Stimulated activated CD8-positive, alpha-beta memory T cell treated with anti-CD3 and anti-CD28 coated beads, Interleukin-15, amount 100 ng/mL, for 4 hours (primary cell): ENCODE results near the gene LDLRAD4.
"Not testable (repeated sequence)": the region's sequence is repeated elsewhere in the genome, so short reads cannot be mapped to it uniquely, and the experiment has no call there.

Experiments
- DNase-seq, 2 donors: peaks; one replicate each; pipeline ENCODE4 v3.0.0-alpha.2; 2020; ENCODE audit warnings: low read depth in 2 of 2

LDLRAD4 gene

GRCh38 chr18:13335903-13336302 is 117.3 kb downstream of the LDLRAD4 start:
- DNase-seq, result no peak

- DNase-seq, result no peak
These were observed 118.3 kb downstream of the LDLRAD4 start for GRCh38 chr18:13336841-13337240.

- no peak for DNase-seq
These were observed 118.8 kb downstream of the LDLRAD4 start for GRCh38 chr18:13337369-13337768.

- DNase-seq, result no peak
These were observed 119.8 kb downstream of the LDLRAD4 start for GRCh38 chr18:13338318-13338717.

GRCh38 chr18:13339653-13340052 is 121.1 kb downstream of the LDLRAD4 start:
- DNase-seq, result no peak

GRCh38 chr18:13346449-13346848 is 127.9 kb downstream of the LDLRAD4 start:
- DNase-seq, result not testable (repeated sequence)

- DNase-seq, result no peak
These were observed 134.7 kb downstream of the LDLRAD4 start for GRCh38 chr18:13353084-13353823.

- no peak for DNase-seq
These were observed 135.8 kb downstream of the LDLRAD4 start for GRCh38 chr18:13354402-13354801.

GRCh38 chr18:13356032-13356431 is 137.5 kb downstream of the LDLRAD4 start:
- no peak for DNase-seq

GRCh38 chr18:13357289-13357688 is 138.7 kb downstream of the LDLRAD4 start:
- no peak for DNase-seq

GRCh38 chr18:13359210-13359609 is 140.7 kb downstream of the LDLRAD4 start:
- no peak for DNase-seq

GRCh38 chr18:13361431-13361830 is 142.9 kb downstream of the LDLRAD4 start:
- DNase-seq, result no peak

GRCh38 chr18:13362051-13362450 is 143.5 kb downstream of the LDLRAD4 start:
- no peak for DNase-seq

GRCh38 chr18:13362607-13363006 is 144.0 kb downstream of the LDLRAD4 start:
- no peak for DNase-seq

GRCh38 chr18:13363359-13363758 is 144.8 kb downstream of the LDLRAD4 start:
- no peak for DNase-seq

- no peak for DNase-seq
These were observed 146.2 kb downstream of the LDLRAD4 start for GRCh38 chr18:13364721-13365205.

GRCh38 chr18:13366131-13366530 is 147.6 kb downstream of the LDLRAD4 start:
- no peak for DNase-seq

GRCh38 chr18:13366541-13366940 is 148.0 kb downstream of the LDLRAD4 start:
- no peak for DNase-seq

GRCh38 chr18:13366962-13367892 is 148.7 kb downstream of the LDLRAD4 start:
- no peak for DNase-seq

GRCh38 chr18:13368080-13368813 is 149.7 kb downstream of the LDLRAD4 start:
- DNase-seq, result no peak

- DNase-seq, result no peak
These were observed 150.8 kb downstream of the LDLRAD4 start for GRCh38 chr18:13369353-13369752.
